Fibroblast of skin of abdomen (primary cell): ENCODE measurements around the gene SLC31A2. TPM values are rescaled to one million over a fixed set of nuclear protein-coding genes. Genes with fewer than 3 reads are reported as not detected.
"Not testable (repeated sequence)": the region's sequence is repeated elsewhere in the genome, so short reads cannot be mapped to it uniquely, and the experiment has no call there.

Experiments
- DNase-seq: peaks from one replicate; pipeline ENCODE4 v3.0.0-alpha.2; 2013
- polyA plus RNA-seq, 2 experiments: library from polyadenylated mRNA; unstranded; fragments of 120-200 nt; gene quantifications; one replicate each; pipeline ENCODE4 v1.2.1, GENCODE V29; 2013; ENCODE audit not compliant: insufficient read length in 2 of 2

SLC31A2 gene
- 3.5 TPM for polyA plus RNA-seq (2013, experiment 1 of 2; ENCODE audit: insufficient read length)
- 2.7 TPM for polyA plus RNA-seq (2013, experiment 2 of 2; ENCODE audit: insufficient read length)

DNA sequence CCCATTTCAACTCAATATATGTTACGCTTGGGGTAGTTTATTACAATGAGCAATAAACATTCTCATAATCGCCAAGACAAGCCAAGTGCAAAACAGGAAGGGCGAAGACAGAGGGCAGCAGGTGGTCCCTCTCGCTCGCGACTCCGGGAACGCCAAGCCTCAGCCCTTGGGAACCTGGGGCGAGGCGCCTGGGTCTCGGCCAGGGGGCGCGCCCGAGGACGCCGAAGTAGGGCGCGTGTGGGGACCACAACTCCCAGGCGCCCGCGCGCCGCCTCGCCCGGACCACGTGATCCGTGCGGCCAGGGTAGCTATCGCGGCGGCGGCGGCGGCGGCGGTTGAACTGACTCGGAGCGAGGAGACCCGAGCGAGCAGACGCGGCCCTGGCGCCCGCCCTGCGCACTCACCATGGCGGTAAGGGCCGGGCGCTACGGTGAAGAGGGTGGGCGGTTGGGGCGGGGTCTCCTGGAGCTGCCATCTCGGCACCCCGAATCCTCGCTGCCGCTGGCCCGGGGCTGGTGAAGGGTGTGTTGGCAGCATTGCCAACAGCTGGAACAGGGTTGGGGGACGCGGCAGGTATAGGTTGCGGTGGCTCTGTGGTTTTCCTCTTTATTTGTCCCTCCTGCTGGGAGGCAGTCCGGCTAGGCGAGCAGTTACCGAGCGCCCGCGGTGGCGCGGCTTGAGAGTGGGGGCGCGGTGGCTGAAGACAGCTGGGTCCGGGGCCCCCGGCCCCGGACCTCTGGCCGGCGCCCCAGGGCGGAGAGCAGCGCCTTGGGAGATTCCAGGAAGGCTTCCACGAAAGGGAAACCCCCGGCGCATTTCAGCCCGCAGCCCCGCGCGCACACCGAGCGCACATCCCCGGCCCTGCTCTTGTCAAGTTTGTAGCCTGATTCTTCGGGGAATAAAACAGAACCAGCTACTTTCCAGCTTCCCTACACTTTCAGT lies at the start of gene SLC31A2:
Gene SLC31A2 (plus strand): TSS at position 338 of the 942 bp plus-strand sequence. CDS start 68 bp downstream, at position 406.
- peak; percentile 82 for DNase-seq

- DNase-seq: not testable (repeated sequence)
Observed at GRCh38 chr9:113105345-113105744, 45.5 kb upstream of the SLC31A2 start.

DNA sequence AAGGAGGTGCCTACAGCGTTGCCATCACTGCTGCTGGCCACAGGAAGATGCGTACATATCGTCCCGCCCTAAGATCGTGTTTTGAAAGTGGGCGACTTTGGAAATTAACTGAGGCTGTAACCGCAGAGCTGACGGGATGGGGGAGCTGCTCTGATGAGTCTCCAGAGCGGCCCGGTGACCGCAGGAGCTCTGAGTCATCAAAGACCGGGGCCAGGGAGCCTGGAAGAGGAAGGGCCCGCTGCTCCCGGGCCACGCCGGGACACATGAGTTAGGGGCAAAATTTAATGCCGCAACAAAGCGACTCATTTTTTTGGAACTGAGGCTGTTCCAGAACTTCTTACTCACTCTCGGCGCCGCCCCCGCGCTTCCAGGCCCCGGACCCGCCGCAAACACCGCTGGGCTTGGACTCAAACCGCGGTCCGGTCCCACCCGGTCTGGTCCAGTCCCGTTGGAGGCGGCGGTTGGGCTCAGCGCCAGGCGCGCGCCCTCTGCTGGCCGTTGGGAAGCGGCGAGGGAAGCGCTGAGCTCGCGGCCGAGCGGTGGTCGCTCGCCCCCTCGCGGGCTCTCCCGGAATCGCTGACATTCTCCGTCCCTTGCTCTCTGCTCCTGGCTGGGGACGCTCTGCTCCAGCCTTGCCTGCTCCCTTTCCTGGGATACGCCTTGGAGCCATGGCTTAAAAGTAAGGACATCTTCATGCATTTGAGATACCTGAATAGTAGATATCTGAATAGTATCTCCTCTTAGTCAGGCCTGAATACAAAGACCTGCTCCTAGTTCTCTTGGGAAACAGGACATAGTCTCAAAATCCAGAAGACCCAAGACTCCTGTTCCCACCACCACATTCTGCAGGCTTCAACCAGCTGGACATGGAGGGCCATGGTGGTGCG lies 39.5 kb upstream of the SLC31A2 start:
- DNase-seq: not testable (repeated sequence)

- not testable (repeated sequence) for DNase-seq
Observed at GRCh38 chr9:113112706-113113510, 37.9 kb upstream of the SLC31A2 start.

- not testable (repeated sequence) for DNase-seq
Observed at GRCh38 chr9:113118829-113119228, 32.0 kb upstream of the SLC31A2 start.

DNA sequence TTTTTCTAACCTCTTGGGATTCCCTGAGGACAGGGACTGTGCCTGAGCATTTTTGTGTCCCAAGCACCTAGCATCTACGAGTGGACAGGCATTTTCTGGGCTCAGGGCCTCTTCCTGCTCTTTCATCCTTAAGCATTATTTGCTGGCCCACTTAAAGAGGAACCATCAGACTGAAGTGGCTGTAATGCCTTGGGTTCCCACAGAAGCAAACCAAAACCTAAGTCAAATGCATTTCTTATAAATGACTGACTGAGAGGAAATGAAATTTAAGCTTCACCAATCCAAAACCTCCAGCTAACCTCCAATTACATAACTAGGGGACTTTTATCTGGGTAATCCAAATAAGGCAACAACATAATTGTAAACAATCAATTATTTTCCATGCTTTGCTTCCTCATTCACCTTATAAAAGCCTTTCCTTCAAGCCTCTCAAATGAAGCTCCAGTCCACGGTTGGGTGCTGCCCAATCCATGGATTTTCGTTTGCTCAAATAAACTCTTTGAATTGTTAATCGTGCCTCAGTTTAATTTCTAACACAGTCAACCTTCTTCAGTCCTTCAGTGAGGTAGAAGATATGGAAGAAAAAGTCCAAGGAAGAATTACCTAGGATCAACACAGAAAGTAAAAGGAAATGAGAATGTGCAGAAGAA lies 25.3 kb upstream of the SLC31A2 start:
- no peak for DNase-seq

DNA sequence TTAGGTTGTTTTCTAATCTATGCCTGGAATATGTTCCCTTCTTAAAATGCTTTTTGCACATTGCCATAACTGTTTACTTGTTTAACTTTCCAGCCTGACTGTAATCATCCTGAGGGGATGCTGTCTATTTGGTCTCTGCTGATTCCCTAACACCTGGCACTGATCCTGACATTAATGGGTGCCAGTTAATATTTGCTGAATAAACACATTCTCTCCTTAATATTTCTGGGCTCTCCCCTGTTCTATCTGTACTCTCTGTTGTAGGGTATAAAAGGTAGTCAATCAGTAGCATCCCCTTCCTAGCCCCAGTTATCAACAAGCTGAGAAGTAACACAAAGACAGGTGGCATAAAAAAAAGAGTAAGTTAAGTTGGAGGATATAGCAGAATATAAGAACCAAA lies 21.3 kb upstream of the SLC31A2 start:
- DNase-seq: no peak

GRCh38 chr9:113129884-113130283 lies 20.9 kb upstream of the SLC31A2 start:
- no peak for DNase-seq

DNA sequence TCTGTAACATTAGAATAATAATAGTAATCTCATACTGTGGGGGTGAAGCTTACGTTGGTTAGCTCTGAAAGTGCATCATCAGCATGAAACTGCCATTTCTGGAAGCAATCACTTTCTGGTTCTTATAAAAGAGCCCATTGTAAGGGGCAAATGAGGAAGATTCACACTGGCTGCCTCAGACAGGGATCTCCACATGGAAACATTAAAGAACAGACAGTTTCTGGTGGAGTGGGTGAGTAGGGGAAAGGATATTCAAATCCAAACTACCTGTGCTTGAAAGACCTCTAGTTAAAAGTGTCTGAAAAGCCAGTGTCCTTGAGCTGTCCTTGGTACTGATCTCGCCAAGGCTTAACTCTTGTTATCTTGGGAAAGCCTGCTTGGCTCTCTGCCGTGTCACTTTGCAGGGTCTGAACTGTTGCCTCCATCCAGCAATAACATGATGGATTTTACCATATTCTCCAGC lies 19.1 kb upstream of the SLC31A2 start:
- peak; percentile 17 for DNase-seq

GRCh38 chr9:113137196-113138168 lies 13.3 kb upstream of the SLC31A2 start:
- no peak for DNase-seq

- no peak for DNase-seq
Observed at GRCh38 chr9:113138760-113139159, 12.0 kb upstream of the SLC31A2 start.

DNA sequence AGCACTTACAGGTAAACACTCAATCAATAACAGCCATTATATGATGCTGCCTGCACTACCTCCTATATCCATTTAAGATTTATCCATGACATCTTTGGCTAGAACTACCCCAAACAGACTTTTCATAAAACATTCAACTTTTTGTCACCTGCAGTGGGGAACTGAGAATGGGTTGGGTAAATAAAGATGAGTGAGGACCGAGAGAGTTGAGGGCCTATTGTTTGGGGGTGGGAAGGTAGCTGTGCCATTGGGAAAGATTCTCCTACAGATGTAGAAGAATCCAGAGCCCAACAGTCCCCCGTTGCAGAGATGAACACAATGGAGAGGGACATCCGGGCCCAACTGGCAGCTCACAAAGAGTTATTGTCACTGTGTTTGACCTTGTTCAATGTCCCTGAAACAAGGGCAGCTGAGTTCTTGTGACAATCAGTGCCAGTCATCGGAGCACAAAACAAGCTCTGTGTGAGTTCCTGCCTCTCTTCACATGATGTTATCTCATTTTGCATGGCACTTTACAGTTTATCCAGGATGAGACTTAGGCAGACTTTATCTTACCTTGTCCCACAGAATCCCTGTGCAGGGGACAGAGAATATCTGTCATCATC lies 11.5 kb upstream of the SLC31A2 start:
- DNase-seq: no peak

DNA sequence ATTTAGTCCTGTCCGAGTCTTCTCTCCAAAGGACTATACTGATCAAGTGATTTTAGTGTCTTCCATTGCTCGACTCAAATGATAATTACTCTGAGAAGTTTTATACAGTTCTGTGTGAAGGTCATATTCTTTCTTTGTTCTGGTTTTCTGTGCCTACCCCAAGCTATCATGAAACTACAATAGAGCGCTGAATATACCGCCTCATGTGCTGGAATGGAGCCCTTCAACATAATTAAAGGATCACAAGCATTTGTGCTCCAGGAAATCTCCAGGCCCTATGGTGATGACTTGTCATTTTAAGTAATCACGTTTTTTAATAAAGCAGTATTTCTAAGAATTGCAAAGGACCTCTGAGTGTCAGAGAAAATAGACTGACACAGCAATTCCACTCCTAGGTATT lies 10.9 kb upstream of the SLC31A2 start:
- DNase-seq: no peak

DNA sequence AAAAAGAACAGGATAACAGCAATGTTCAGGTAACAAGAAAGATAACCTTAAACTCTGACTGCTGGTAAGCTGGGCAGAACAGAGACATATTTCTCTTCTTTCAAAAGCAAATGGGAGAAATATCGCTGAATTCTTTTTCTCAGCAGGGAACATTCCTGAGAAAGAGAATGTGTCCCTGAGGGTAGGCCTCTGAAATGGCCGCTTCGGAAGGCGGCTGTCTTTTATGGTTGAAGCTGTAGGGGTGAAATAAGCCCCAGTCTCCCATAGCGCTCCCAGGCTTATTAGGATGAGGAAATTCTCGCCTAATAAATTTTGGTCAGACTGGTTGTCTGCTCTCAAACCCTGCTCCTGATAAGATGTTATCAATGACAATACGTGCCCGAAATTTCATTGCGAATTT lies 9.9 kb upstream of the SLC31A2 start:
- DNase-seq: not testable (repeated sequence)

DNA sequence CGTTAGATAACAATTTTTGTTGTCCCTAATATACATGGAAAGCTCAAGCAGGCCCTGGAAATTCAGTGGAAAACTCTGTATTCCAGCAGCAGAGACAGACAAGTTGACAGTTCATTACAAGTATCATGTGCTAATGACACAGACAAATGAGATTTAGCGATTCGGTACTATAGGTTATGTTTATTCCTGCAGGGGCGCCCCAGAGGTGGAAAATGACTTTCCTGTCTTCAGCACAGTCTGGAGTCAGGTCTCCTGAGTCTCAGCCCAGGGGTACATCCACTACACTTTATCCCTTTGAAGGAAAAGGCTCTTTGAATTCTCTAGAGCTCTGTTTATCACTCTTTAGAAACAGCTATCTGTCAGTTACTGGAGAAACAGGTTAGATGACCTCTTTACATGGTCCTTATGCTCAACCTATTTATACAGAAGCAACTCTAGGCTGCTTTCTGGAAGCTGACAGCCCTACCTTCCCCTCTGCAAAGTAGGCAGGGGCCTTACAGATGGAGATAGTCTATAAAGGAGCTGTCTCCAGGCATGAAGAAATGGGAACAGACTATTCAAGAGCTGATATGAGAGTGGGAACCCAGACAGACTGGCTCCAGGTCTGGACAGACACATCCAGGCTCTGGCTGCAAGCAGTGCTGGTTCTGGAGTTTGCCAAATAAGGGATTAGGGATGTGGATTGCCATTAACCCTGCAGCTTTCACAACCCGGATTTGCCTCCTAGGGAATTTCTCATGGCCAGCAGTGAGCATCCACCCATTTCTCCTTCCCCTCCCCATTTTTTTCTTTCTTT lies 7.2 kb upstream of the SLC31A2 start:
- DNase-seq: no peak

DNA sequence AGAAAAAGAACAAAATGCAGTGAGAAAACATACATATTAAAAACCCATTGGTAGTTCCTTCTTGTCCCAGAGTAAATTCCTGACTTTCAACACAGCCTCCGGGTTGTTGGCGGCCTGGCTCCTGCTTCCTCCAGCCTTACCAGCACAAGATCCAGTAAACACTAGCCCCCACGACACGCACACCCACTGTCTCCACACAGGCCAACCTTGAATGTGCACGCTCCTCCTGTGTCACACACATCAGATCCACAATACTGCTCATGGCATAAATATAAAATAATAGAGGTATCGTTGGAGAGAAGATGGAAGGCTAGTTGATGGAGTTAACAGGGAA lies 2.5 kb upstream of the SLC31A2 start:
- DNase-seq: no peak

- no peak for DNase-seq
Observed at GRCh38 chr9:113148781-113149510, 1.9 kb upstream of the SLC31A2 start.

DNA sequence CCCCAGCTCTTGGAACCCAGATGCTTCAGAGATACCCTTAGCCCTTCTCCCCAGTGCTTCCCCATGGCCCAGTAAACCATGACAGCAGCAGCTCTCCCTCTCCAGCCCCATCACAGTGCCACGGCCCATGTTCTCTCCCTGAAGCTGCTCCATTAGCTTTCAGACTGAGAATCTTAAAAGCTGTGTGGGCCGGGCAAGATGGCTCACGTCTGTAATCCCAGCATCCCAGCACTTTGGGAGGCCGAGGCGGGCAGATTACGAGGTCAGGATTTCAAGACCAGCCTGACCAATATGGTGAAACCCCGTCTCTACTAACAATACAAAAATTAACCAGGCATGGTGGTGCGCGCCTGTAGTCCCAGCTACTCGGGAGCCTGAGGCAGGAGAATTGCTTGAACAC lies 1.2 kb upstream of the SLC31A2 start:
- not testable (repeated sequence) for DNase-seq
